ENCODE measurements around the gene DLG1.

- no peak for TF ChIP-seq ELK1 (IDR thresholded peaks at IDR 0.05; ENCODE audit: borderline replicate concordance, low read depth, low read length)
- no peak for TF ChIP-seq CTCF (conservative IDR thresholded peaks at IDR 0.05; ENCODE audit: low read depth, low read length)
- TF ChIP-seq MAFK (IDR thresholded peaks at IDR 0.05; ENCODE audit: low read depth, low read length) = no peak
- no peak for TF ChIP-seq POLR2A (IDR thresholded peaks at IDR 0.05; ENCODE audit: low read depth, low read length)
- no peak for TF ChIP-seq RAD21 (IDR thresholded peaks at IDR 0.05; ENCODE audit: low read length)
- TF ChIP-seq FOS (IDR thresholded peaks at IDR 0.05; ENCODE audit: low read depth, low read length) = no peak
- TF ChIP-seq RCOR1 (IDR thresholded peaks at IDR 0.05; ENCODE audit: insufficient replicate concordance, low read length) = no peak
- TF ChIP-seq SMC3 (IDR thresholded peaks at IDR 0.05; ENCODE audit: low read depth, low read length) = no peak
- no peak for TF ChIP-seq MXI1 (IDR thresholded peaks at IDR 0.05; ENCODE audit: borderline replicate concordance, low read depth, low read length)
- TF ChIP-seq BHLHE40 (IDR thresholded peaks at IDR 0.05; ENCODE audit: low read depth, low read length) = no peak
- no peak for TF ChIP-seq RFX5 (IDR thresholded peaks at IDR 0.05; ENCODE audit: low read depth, low read length)
- no peak for TF ChIP-seq CEBPB (IDR thresholded peaks at IDR 0.05; ENCODE audit: low read depth, low read length)
- no peak for TF ChIP-seq MAZ (IDR thresholded peaks at IDR 0.05; ENCODE audit: borderline replicate concordance, low read depth, low read length)
These were observed 37.3 kb downstream of the DLG1 start for GRCh38 chr3:197261164-197261509.

Data from IMR-90 (cell line).